HL-60/S4 (cell line): ENCODE measurements around the gene SMIM22.
"Not testable (repeated sequence)": the region's sequence is repeated elsewhere in the genome, so short reads cannot be mapped to it uniquely, and the experiment has no call there.

Experiments
- in situ Hi-C: fragments of 300-500 bp; cut with MboI; formaldehyde crosslinking; loops from 2 replicates; pipeline ENCODE4 v1.14.3; 2022; ENCODE audit warnings: low sequenced_read_pairs

SMIM22 gene

GRCh38 chr16:4768549-4769305, 26.4 kb upstream of the SMIM22 start:
- in situ Hi-C loops: no loop called here

GRCh38 chr16:4769306-4769638, 25.9 kb upstream of the SMIM22 start:
- in situ Hi-C loops: no loop called here

- in situ Hi-C loops: no loop called here
Measured at GRCh38 chr16:4771646-4772045, 23.5 kb upstream of the SMIM22 start.

DNA sequence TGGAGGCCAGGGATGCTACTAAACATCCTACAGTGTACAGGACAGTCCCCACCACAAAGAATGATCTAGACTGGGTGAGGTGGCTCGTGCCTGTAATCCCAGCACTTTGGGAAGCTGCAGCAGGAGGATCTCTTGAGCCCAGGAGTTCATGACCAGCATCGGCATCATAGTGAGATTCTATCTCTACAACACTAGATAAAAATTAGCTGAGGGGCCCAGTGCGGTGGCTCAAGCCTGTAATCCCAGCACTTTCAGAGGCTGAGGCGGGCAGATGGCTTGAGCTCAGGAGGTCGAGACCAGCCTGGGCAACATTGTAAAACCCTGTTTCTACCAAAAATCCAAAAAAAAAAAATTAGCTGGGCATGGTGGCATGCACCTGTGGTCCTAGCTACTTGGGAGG, 22.8 kb upstream of the SMIM22 start:
- in situ Hi-C loops: no loop called here

- in situ Hi-C loops: no loop called here
Measured at GRCh38 chr16:4775005-4775404, 20.2 kb upstream of the SMIM22 start.

DNA sequence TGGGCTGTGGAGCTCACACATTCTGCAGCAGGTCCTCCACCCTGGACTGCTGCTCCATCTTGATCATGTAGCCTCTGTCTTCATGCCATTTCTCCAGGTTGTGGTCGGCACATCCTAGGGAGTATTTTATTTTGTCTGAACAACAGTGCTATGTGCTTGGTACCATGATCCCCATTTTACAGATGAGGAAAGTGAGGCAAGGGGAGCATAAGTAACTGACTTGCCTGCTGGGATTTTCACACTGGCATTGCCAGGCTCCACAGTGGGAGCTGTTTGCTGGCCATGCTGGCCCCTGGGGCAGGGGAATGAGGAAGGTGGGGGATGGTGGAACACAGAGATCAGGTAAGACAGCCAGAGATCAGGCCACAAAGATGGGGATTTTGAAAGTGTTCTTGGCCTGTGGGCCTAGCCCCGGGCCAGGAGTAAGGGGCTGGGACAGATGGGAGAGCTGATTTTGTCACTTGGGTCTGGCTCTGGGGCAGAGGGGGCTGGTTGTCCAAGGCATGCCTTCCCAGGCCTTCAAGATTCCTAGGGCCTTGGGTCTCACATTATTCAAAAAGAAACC, 18.9 kb upstream of the SMIM22 start:
- in situ Hi-C loops: no loop called here

DNA sequence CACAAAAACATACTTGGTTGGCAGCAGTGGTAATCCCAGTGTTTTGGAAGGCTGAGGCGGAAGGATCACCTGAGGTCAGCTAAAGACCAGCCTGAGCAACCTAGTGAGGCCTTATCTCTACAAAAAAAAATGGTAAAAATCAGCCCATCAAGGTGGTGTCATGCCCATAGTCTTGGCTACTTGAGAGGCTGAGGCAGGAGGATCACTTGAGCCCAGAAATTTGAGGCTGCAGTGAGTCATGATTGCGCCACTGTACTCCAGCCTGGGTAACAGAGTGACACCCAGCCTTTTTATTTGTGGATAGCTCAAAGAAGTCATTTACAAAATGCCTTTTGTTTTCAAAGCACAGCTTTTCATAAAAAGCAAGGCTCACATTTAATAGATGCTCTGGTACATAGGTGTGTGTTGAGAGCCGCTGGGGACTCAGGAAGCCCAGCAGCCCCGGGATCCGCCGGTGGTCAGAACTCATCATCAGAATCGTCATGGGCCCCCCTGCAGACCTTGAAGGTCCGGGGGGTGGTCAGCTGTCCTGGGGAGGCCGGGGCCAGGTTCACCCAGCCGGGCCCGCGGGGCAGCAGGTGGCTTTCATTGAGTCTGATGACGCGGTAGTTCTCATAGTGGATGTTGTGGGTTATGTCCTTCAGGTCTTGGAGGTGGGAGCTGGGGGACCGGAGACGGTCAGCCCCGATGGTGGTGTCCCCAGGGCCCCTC, 17.7 kb upstream of the SMIM22 start:
- in situ Hi-C loops: no loop called here

- in situ Hi-C loops: no loop called here
Measured at GRCh38 chr16:4778050-4778392, 17.1 kb upstream of the SMIM22 start.

DNA sequence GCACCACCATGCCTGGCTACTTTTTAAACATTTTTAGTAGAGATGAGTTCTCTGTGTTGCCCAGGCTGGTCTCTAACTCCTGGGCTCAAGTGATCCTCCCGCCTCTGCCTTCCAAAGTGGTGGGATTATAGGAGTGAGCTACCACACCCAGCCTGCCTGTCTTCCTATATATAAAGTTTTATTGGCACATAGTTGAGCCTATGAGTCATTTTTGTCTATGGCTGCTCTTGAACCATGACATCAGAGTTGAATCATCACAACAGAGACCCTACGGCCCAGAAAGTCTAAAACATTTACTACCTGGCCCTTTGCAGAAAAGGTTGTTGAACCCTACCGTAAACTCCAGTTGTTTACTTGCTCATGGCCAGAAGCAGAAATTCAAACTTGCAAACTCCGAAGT, 14.9 kb upstream of the SMIM22 start:
- in situ Hi-C loops: no loop called here

- in situ Hi-C loops: no loop called here
Measured at GRCh38 chr16:4783251-4783950, 11.8 kb upstream of the SMIM22 start.

GRCh38 chr16:4783951-4784336, 11.2 kb upstream of the SMIM22 start:
- in situ Hi-C loops: no loop called here

- in situ Hi-C loops: not testable (repeated sequence)
Measured at GRCh38 chr16:4784444-4784987, 10.7 kb upstream of the SMIM22 start.

- in situ Hi-C loops: no loop called here
Measured at GRCh38 chr16:4785758-4786433, 9.3 kb upstream of the SMIM22 start.

GRCh38 chr16:4787068-4787467, 8.1 kb upstream of the SMIM22 start:
- in situ Hi-C loops: no loop called here

DNA sequence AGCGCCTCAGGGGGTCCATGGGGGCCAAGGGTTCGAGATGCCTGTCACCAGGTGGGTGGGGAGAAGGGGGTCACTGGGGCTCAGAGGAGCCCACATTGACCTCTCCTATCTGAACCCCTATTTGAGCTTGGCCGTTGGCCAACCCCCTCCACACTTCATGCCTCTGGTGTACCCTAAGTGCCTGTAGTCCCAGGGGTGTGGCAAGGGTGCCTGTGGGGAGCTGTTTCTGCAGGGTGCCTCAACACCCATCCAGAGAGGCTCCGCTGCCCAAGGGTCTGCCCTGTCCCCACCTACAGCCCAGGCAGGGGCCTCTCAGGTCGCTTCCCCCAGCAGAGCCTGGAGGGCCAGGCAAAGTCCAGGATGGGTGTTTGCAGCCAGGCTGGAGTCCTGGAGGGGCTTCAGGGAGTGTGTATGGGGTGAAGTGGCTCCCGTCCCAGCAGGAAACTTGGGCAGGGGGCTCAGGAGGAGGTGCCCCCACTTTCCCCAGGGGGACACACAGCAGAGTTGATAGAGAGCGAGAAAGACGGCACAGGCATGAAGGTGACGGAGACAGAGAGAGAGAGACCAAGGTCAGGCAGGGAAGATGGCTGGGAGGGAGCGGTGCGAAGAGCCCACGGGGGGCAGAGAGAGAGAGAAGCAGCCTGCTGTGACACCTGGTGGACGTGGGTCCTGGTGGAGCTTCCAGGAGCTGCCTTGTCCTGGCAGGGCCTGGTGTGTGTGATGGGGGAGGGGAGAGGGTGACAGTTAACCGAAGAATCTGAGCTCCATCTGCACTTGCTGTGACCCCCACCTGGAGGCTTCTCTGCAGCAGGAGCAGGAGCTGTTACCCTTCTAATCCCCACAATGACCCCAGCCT, 7.3 kb upstream of the SMIM22 start, which contains the start of gene SEPTIN12:
SEPTIN12 (minus strand) TSS at position 719 of the 856 bp plus-strand sequence; CDS start at position 19, 700 bp downstream.
- in situ Hi-C loops: no loop called here

DNA sequence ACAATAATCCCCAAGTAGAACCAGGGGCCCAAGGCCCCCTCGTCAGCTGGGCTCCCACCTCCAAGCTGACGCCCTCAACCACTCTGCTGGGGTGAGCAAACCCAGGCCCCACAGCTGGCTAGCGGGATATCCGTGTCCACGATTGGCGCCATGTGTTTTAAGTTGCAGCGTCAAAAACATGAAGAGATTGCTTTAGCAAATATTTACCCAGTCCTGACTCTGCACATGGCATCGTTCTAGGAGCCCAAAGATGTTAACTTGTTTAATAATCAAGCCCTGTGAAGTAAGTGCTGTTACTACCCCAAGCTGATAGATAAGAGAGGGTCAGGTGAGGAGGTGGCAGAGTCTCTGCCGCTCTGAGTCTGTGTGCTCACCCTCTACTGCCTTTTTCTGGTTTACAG, 6.7 kb upstream of the SMIM22 start:
- in situ Hi-C loops: no loop called here

GRCh38 chr16:4788910-4789309, 6.3 kb upstream of the SMIM22 start:
- in situ Hi-C loops: no loop called here

GRCh38 chr16:4790261-4790660, 4.9 kb upstream of the SMIM22 start:
- in situ Hi-C loops: no loop called here

DNA sequence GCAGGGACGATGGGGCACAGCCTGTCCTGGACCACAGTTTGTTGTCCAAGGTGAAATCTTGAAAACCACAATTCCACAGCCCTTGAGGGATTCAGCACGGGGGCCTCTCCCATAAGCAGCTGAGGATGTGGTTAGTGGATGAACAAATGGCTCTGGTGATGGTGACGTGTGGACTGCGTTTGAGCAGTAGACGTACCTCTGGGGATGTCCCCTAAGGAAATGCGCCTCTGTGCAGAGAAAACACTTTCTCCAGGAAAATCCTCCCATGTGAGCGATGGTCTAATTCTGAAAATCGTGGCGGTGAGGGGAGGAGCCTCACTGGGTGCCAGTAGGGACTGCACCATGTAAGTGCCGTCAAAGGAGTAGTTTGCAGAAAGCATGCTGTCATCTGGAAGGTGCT, 4.3 kb upstream of the SMIM22 start:
- in situ Hi-C loops: no loop called here

DNA sequence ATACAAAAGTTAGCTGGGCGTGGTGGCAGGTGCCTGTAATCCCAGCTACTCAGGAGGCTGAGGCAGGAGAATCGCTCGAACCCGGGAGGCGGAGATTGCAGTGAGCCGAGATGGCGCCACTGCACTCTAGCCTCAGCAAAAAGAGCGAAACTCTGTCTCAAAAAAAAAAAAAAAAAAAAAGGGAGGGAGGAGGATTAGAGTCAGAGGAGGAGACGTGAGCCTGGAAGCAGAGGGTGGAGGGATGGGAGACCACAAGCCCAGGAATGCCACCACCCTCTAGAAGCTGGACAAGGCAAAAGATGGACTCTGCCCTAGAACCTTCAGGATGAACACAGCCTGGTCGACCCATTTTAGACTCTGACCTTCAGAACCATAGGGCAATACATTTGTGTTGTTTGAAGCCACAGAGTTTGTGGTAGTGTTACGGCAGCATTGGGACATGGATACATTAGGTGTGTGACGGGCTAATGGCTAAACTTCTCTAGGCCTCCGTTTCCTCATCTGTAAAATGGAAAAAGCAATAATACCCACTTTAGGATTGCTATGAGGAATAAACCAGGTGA, 2.1 kb upstream of the SMIM22 start:
- in situ Hi-C loops: no loop called here
